H54 (cell line): ENCODE results near the gene RAMP3.
"Not testable (repeated sequence)": the region's sequence is repeated elsewhere in the genome, so short reads cannot be mapped to it uniquely, and the experiment has no call there.

Experiments used
- DNase-seq: peaks from one replicate; pipeline ENCODE4 v3.0.0; 2011; ENCODE audit warnings: low spot score, mixed read lengths; ENCODE audit not compliant: insufficient read length
- FAIRE-seq: peaks from 3 replicates; lab custom pipeline; 2011; peaks lifted over from hg19 to GRCh38; lab: Jason Lieb, UNC
- POLR2A ChIP-seq: IDR thresholded peaks from 2 replicates; pipeline ENCODE4 v1.6.1; 2011; ENCODE audit warnings: low read depth, mild to moderate bottlenecking, low read length

RAMP3 gene

GRCh38 chr7:45192621-45193041, 35.0 kb downstream of the RAMP3 start:
- TF ChIP-seq POLR2A, result no peak
- no peak for FAIRE-seq
- no peak for DNase-seq

GRCh38 chr7:45193828-45194227, 36.2 kb downstream of the RAMP3 start:
- TF ChIP-seq POLR2A, result no peak
- DNase-seq (no peak), FAIRE-seq (no peak)

DNA sequence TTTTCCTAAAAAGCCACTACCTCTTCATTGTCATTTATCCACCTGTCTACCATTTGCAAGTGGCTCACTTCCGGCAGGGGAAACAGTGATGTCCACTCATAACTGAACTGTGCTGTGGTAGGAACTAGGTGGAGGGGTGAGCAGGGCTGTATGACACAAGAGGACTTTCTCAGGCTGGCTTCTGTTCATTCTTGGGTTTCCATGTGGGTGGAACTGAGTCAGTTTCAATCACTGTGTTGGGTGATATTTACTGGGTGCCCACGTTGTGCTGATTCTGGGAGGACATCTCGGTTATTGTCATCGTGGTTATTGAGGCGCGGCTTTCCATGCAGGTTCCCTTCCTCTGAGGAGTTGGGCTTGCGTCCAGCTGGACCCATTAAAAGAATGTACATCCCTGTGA, 38.8 kb downstream of the RAMP3 start:
- FAIRE-seq (no peak), DNase-seq (no peak)
- no peak for TF ChIP-seq POLR2A

DNA sequence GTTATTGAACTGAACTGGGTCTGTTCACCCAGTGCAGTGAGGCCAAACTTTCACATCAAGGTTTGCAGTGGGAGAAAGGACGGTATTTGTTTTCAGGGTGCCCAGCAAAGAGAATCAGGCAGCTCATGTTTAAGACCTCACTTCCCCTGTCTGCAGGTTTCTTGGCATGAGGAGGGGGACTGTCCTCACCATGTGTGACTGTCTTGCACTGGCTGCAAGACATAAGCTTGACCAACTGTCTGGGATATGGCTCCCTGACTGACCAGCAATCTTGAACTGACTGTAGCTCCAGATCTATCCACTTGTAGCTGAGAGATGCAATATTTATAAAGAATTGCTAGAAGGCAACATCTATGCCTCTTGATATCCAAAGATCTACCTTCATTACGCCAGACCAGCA, 39.9 kb downstream of the RAMP3 start:
- DNase-seq (no peak), FAIRE-seq (no peak)
- no peak for TF ChIP-seq POLR2A

- no peak for TF ChIP-seq POLR2A
- DNase-seq (no peak), FAIRE-seq (no peak)
Observed at GRCh38 chr7:45198986-45199385, 41.4 kb downstream of the RAMP3 start.

GRCh38 chr7:45199506-45199905, 41.9 kb downstream of the RAMP3 start:
- TF ChIP-seq POLR2A, result no peak
- DNase-seq (no peak), FAIRE-seq (no peak)

GRCh38 chr7:45202625-45203024, 45.0 kb downstream of the RAMP3 start:
- FAIRE-seq (no peak), DNase-seq (no peak)
- TF ChIP-seq POLR2A, result no peak

- no peak for TF ChIP-seq POLR2A
- DNase-seq (no peak), FAIRE-seq (no peak)
Observed at GRCh38 chr7:45203036-45203435, 45.4 kb downstream of the RAMP3 start.

GRCh38 chr7:45203459-45203858, 45.9 kb downstream of the RAMP3 start:
- no peak for TF ChIP-seq POLR2A
- DNase-seq, result no peak
- no peak for FAIRE-seq

DNA sequence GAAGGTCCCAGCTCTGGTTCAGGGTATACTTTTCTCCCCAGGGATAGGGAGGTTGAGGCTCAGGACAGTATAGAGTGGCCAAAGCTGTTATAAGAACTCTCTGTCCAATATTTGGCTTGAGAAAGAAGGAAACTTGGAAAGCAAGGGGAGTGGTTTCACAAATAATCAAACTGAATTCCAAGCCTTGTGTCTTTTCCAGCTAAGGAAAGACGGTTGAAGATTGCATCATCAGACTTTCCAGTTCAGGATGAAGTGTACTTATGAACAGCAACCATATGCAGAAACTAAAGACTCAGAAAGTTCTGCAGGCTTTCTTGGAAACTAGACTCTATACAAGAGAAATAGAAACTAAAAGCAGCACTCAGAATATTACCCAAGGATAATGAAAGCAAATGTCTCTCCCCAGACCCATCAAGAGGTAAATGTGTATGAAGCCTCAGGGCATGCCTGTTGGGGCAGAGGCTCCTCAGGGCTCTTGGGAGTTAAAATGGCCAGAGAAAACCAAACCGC, 46.4 kb downstream of the RAMP3 start:
- DNase-seq, result no peak
- no peak for FAIRE-seq
- no peak for TF ChIP-seq POLR2A

- DNase-seq, FAIRE-seq: not testable (repeated sequence)
Observed at GRCh38 chr7:45206266-45206665, 48.7 kb downstream of the RAMP3 start.

- not testable (repeated sequence) for DNase-seq, FAIRE-seq
Observed at GRCh38 chr7:45209909-45210308, 52.3 kb downstream of the RAMP3 start.

GRCh38 chr7:45211066-45211465, 53.5 kb downstream of the RAMP3 start:
- DNase-seq (no peak), FAIRE-seq (no peak)
- TF ChIP-seq POLR2A, result no peak

DNA sequence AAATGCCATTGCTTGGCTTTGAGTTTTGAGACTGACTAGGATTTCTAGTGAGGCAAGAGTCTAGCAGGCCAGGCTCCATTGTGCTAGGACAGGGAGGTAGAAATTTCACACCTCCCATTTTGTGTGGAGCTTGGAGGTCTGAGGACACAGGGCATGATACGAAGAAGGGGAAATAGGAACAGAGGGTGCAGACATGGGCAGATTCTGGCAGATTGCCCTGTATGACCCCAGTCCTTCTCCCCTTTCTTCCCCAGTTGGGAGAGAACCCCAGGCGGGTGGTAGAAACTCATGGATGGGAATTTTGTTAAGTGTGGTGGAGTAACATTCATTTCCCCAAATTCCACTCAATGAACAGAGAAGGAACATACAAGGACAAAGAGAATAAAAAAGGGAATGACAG, 54.4 kb downstream of the RAMP3 start:
- no peak for TF ChIP-seq POLR2A
- DNase-seq (no peak), FAIRE-seq (no peak)

- TF ChIP-seq POLR2A, result no peak
- FAIRE-seq, result no peak
- DNase-seq, result no peak
Observed at GRCh38 chr7:45212606-45213005, 55.0 kb downstream of the RAMP3 start.

- TF ChIP-seq POLR2A, result no peak
- FAIRE-seq (no peak), DNase-seq (no peak)
Observed at GRCh38 chr7:45215601-45216062, 58.0 kb downstream of the RAMP3 start.
